GM18505 (cell line): ENCODE measurements around the gene KIDINS220.

Experiments
- ATAC-seq: cut with Tn5 transposase; IDR thresholded peaks from one replicate; pipeline ENCODE4 v1.9.1; 2021; ENCODE audit not compliant: unreplicated experiment
- POLR2A ChIP-seq: IDR thresholded peaks from 4 replicates; pipeline ENCODE4 v1.6.1; 2011; ENCODE audit warnings: borderline replicate concordance; ENCODE audit not compliant: insufficient read depth, insufficient read length; ENCODE audit errors: extremely low read depth

The KIDINS220 gene

DNA sequence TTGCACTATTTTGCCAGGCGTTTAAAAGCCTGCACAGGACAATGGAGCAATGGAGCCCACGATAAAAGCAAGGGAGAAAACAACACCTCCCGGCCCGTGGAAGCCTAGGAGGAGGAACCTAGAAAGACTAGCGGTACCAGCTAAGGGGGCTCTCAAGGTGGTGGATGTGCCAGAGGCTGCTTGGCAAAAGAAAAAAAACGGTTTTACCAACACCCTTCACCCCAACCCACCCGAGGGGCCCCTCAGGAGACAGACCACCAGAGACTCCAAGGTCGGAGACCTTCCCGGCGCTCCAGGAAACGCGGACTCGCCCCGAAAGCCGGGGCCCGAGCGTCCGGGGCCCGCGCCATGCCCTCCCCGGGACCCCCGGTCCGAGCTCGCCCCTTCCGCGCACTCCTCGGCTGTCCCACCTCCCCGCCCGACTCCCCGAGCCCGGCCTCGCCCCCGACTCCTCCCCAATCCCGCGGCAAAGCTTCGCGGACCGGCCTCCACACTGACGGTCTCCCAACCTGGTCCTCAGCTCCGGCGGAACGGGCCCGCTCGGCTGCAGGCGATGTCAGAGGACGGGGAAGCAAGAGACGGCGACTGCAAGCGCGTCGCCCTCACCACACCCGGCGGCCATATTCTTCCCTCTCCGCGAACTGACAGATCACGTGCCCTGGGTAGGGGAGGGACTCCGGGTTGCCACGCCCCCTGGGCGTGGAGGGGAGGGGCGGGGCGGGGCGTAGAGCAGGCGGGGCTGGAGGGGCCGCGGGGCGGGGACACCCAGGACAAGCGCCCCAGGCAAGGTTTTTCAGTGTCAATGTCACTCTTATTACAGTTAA is at the start of gene KIDINS220:
KIDINS220 (minus strand) TSS at position 643 of the 824 bp plus-strand sequence. CDS start 10,520 bp downstream, outside the sequence.
- ATAC-seq, result peak; percentile 94
- TF ChIP-seq POLR2A, result peak; percentile 87

GRCh38 chr2:8886876-8887275 is 49.5 kb upstream of the KIDINS220 start:
- TF ChIP-seq POLR2A, result no peak
- no peak for ATAC-seq

- TF ChIP-seq POLR2A, result no peak
- ATAC-seq, result no peak
Measured at GRCh38 chr2:8886202-8886518, 48.7 kb upstream of the KIDINS220 start.

DNA sequence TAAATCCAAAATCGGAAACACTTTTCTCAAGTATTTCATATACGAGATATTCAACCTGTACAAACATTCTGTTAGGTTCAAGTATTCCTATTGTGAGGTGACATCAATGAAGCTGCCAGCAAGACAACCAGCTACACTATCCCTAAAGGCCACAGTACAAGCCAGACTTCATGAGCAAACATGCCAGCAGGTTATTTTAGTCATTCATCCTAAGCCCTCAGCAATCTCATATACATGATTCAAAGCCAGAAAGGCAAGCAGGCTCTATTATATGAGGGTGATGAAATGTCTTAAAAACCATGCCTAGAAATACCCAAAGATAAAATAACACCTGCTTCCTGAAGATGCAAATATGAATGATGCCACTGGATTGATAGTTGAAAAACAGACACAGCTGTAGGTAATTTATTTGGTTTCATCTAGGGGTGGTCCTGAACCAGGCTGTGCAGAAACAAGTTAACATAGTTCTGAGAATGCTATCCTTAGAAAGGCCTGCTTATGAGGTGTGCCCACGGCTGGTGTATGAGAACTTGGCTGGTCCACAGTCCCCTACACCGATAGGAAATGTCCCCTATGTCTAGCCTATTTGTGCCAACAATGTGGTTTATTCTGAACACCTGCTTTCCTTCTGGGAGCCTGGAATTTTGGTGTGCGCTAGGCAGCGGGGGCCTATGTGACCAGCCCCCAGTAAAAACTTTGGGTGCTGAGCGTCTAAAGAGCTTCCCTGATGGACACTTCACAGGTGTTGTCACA is 48.2 kb upstream of the KIDINS220 start:
- TF ChIP-seq POLR2A, result no peak
- no peak for ATAC-seq

DNA sequence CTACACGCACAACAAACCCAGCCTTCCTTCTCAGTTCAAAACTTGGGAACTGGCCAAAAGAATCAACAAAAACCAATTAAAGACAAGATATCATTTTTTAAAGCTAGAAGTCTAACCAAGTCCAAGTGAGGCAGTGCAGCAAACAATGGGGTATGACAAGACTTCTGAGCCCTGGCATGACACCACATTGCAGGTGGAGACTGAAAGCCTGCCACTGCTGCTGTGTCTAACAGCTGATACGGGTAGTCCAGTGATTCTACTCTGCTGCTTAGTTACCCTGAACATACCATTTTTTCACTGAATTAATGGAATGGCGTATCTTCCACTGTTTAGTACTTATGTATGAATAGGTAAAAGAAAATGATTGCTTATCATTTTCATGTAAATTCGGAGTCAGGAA is 47.4 kb upstream of the KIDINS220 start:
- no peak for TF ChIP-seq POLR2A
- ATAC-seq, result no peak

DNA sequence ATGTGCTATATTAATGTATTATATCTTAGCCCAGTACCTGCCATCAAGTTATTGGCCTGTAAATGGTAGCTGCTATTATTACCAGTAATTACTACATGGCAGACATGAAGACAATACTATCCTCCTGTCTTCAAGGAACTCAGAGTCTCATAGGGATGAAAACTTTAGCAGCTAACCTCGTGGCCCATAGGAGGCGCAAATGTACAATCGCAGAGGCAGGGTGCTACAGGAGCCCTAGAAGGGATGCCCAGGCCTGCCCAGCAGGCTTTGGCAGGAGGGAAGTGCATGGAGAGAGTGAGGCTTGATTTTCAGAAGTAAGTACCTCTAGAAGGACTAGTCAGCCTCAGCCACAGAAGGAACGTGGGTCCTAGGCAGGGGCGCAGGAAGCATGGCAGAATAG is 44.7 kb upstream of the KIDINS220 start:
- TF ChIP-seq POLR2A, result no peak
- no peak for ATAC-seq

DNA sequence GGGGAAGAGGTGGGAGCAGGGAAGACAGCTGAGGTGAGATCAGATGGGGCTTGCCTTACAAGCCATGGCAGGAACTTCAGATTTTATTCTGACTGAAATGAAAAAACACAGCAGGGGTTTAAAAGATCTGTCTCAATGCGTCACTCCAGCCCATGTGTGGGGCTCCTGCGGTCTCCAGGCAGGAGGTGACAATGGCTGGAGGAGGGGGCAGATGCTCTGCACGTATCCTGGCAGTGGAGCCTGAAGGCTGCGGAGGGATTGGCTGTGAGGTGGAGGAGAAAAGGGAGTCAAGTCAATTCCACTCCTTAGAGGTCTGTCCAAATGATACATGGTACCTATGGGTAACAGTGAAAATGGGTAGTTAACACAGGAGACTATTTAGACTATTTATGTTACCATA is 40.5 kb upstream of the KIDINS220 start:
- ATAC-seq, result no peak
- TF ChIP-seq POLR2A, result no peak

GRCh38 chr2:8877332-8877731 is 39.9 kb upstream of the KIDINS220 start:
- TF ChIP-seq POLR2A, result no peak
- ATAC-seq, result no peak

GRCh38 chr2:8876628-8877027 is 39.2 kb upstream of the KIDINS220 start:
- no peak for ATAC-seq
- TF ChIP-seq POLR2A, result no peak

DNA sequence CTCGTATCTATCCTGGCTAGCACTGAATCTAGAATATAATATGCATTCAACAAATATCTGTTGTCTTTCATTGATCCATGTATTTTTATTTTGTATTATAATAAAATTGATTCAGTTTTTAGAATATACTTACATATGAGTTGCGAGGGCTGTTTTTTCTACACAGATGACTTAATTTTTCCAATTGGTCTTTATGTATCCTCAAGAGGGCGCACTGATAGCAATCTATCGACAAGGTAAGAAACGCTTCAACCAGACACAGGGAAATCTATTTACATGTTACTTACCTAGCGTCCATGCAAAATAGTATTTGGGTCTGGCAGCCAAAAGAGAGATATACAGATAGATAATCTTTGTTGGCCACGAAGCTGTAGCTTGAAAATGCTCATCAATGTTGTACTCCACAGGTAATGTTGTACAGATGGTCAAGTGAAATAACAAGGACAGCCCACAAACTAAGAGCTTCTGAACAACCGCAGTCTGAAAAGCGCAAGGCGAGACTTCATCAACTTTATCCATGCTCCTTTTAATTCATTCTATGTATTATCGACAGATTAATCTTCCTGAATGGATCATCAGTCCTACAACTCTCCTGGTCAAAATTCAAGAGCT is 35.5 kb upstream of the KIDINS220 start:
- no peak for ATAC-seq
- no peak for TF ChIP-seq POLR2A

GRCh38 chr2:8870441-8870840 is 33.0 kb upstream of the KIDINS220 start:
- no peak for TF ChIP-seq POLR2A
- no peak for ATAC-seq

- TF ChIP-seq POLR2A, result no peak
- ATAC-seq, result no peak
Measured at GRCh38 chr2:8867363-8867762, 29.9 kb upstream of the KIDINS220 start.

DNA sequence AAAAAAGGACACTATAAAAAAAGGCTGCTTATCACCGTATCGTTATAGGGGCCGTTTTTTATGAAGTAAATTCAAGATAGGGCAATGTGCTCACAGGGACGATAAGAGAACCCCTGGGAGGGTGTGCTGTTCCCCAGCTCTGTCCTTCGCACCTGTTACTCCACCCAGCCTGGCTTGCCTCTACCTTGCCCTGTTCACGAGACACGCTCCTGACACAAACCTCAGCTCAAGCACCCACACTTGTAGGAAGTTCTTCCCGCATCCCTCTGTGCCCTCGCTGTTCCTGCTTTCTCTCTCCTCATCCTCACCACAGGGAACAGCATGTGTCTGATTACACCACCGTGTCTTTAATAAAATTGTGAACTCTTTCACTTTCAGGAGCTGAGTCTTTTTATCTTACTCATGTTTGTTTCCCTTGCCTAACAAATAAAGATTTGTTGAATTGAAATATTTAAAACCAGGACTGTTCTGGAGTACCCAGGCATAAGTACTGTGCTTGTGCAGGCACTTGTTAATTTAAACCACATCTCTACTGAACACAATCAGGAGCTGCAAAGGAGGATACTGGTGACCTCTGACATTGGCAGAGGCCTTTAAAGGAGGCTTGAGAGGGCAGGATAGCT is 26.0 kb upstream of the KIDINS220 start:
- TF ChIP-seq POLR2A, result no peak
- ATAC-seq, result no peak
